ENCODE measurements around the gene PPIL6.

The PPIL6 gene

GRCh38 chr6:109360791-109361190, 79.6 kb downstream of the PPIL6 start:
- DNase-seq, result no peak

- DNase-seq, result no peak
Measured at GRCh38 chr6:109360281-109360680, 80.1 kb downstream of the PPIL6 start.

DNA sequence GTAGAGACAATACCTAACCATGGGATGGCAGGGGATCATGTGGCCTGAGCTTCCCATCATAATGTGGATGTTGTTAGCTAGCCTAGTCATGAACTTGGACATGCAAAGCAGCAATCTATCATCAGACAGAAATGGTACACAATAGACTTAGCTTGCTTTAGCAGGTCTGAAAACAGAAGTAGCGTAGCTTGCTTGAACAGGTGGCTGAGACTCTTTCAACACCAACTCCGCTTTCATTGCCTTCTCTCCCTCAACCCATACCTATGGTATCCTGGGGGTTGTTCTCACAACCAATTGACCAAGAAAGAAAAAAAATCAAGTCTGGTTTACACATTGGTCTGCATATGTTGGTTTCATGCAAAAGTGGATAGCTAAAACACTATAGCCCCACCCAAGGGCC, 81.2 kb downstream of the PPIL6 start:
- DNase-seq, result no peak

GRCh38 chr6:109358204-109358603, 82.2 kb downstream of the PPIL6 start:
- DNase-seq, result no peak

- no peak for DNase-seq
Measured at GRCh38 chr6:109356237-109356636, 84.2 kb downstream of the PPIL6 start.

- DNase-seq, result no peak
Measured at GRCh38 chr6:109351231-109352130, 88.9 kb downstream of the PPIL6 start.

DNA sequence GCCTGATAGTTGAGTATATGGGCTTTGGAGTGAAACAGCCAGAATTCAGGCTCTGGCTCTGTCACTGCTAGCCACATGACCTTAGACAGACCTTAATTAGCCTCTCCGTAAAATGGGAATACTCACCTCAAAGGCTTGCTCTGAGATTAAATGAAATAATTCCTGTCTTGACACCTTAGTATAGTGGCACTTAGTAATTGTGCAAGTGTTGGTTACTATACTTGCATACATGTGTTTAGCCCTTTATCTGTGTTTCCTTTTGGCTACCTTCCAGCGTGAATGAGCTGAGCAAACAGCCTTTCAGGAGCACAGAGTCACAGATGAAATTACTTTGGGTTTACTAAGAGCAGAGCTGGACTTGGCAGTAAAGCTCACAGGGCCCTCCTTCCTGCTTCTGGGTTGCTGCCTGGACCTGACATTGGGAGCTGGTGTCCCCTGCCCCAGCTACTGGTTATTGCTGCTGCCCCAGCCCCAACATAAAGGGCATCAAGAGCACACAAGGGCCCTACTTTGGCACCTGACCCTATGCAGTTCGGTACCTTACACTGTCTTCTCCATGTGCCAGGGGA, 90.9 kb downstream of the PPIL6 start:
- no peak for DNase-seq

DNA sequence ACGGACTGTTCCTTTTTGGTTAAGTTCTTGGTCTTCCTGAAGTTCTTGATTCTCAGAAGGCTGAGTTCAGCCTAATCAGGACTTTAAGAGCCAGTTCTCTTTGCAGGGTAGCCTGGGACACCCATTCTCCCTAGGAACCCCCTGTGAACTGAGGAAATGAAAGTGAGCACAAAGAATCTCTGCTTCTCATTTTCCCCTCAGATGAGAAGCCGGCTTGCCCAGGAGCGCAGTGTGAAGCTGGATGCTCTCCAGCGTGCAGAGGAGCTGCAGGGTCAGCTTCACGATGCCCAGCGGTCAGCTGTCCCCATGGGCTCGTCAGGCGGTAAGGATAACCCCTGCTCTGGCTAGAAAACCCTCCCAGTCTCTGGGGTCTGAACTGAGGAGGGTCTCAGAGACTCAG, 92.2 kb downstream of the PPIL6 start:
- no peak for DNase-seq

DNA sequence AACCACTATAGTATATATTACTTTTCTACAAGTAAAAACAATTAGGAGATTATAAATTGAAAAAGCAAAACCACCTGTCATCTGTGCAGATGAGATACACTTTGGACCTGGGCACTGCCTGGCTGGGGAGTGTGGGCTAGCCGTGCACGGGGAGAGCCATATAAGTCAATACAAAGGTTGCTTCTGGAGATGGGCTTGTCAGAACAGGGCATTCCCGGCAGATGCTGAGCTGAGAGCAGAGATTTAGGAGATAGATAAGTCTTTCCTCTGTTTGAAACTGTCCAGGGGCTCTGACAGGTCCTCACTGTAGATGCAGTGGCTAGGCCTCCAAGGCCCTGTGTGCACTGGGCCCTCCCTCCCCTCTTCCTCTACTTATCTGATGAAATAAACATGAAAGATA, 92.6 kb downstream of the PPIL6 start:
- DNase-seq, result no peak

DNA sequence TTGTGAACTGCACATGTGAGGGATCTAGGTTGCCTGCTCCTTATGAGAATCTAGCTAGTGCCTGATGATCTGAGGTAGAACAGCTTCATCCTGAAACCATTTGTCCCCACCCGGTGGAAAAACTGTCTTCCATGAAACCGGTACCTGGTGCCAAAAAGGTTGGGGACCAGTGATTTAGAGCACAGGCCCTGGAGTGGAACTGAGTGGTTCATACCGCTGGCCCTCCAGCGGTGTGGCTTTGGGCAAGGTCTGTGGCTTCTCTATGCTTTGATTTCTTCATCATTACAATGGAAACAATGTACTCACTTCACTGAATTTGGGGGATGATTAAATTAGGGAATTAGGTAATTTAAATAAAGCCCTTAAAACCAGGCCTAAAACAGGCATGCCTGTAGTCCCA, 94.4 kb downstream of the PPIL6 start:
- no peak for DNase-seq

DNA sequence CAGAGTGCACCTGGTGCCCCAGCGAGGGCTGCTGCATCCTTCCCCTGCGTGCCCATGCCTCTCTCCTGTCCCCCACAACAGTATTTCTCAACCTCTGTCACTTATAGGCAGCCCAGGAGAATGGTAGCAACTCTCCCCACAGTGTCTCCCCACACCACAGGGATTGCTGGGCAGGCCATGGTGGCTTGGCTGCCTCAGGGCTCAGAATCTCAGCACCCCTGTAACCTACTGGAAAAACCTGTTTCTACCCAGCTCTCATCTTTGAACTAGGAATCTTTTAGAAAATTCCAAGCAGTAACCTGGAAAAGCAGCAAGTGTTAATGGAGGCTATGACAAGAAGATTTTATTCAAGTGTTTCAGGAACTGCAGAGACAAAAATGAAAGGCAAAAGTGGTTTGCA, 96.2 kb downstream of the PPIL6 start:
- no peak for DNase-seq

DNA sequence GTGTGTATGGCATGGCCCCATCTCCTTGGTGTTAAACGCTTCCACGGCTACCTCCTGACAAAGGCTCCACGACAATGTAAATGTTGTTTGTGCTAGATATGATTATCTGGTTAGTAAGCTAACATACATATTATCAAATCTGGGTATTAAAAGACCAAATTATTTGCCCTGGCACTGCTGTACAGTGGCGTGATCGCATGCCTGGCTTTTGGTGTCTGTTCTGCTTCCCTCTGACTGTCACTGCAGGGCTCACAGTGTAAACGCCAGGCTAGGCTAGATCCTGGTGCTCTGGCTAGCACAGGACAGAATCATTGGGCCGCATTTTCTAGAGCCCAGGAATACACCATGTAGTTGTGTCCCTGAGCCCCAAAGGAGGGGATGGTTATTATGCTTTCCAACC, 96.9 kb downstream of the PPIL6 start:
- DNase-seq, result no peak

GRCh38 chr6:109342911-109343310, 97.5 kb downstream of the PPIL6 start:
- DNase-seq, result no peak

DNA sequence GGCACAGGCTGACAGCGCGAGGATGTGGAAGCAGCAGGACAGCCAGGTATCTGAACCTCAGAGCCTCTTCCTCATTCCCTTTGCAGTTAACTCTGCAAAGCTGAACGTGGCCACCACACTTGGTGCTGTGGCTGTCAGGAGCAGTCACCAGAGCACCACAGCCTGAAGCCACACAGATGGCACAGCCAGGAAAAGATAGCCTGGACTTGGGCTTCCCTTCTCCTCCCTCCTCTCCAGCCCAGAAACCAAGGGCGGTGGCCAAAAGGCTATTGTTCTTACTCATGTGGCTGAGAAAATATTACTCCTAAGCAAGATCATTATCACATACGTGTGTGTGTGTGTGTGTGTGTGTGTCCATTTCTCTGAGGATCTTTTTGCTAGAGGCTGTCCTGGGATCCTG, 97.9 kb downstream of the PPIL6 start:
- no peak for DNase-seq

GRCh38 chr6:109340811-109341210, 99.6 kb downstream of the PPIL6 start:
- no peak for DNase-seq
